GM12878 (cell line): ENCODE measurements around the gene SLC43A3.

ENCODE experiments used
- EP300 ChIP-seq, 2 experiments: fragments of 150-350 bp in 1 of 2; IDR thresholded peaks; 2 replicates each; pipeline ENCODE4 v1.6.1; 2011 to 2012; ENCODE audit warnings: low read depth in 2 of 2, low read length in 2 of 2, borderline replicate concordance in 1 of 2, improper control_type of control experiment in 1 of 2, inconsistent platforms in 1 of 2; ENCODE audit not compliant: control insufficient read depth in 1 of 2
- MYB ChIP-seq: fragments of 150-350 bp; IDR thresholded peaks from 2 replicates; pipeline ENCODE4 v1.6.1; 2014; ENCODE audit warnings: mild to moderate bottlenecking, low read depth, low read length, borderline replicate concordance
- RFX5 ChIP-seq: IDR thresholded peaks from 2 replicates; pipeline ENCODE4 v1.6.1; 2011; ENCODE audit warnings: low read depth, low read length, improper control_type of control experiment
- SREBF2 ChIP-seq: IDR thresholded peaks from 2 replicates; pipeline ENCODE4 v1.6.1; 2012; ENCODE audit warnings: mild to moderate bottlenecking, low read length
- STAT1 ChIP-seq: fragments of 450-650 bp; conservative IDR thresholded peaks from 2 replicates; pipeline ENCODE4 v1.6.1; 2014; ENCODE audit warnings: antibody characterized with exemption, mild to moderate bottlenecking
- ZNF207 ChIP-seq: fragments of 450-650 bp; IDR thresholded peaks from 2 replicates; pipeline ENCODE4 v1.6.1; 2014; ENCODE audit warnings: antibody characterized with exemption, mild to moderate bottlenecking, borderline replicate concordance

GRCh38 chr11:57444362-57445121 lies 17.6 kb upstream of the SLC43A3 start:
- TF ChIP-seq EP300 (IDR thresholded peaks at IDR 0.05; ENCODE audit: borderline replicate concordance in 1 of 2, control insufficient read depth in 1 of 2, low read depth in 2 of 2, low read length in 2 of 2): no peak
- TF ChIP-seq STAT1: no peak
- no peak for TF ChIP-seq MYB
- TF ChIP-seq SREBF2: no peak
- no peak for TF ChIP-seq RFX5
- no peak for TF ChIP-seq ZNF207
